Mesothelial cell of epicardium (in vitro differentiated cells): ENCODE results near the gene CDK5R2. TPM values are rescaled to one million over a fixed set of nuclear protein-coding genes. Genes with fewer than 3 reads are reported as not detected.

Source experiments
- DNase-seq, 2 experiments: peaks; one replicate each; pipeline ENCODE4 v3.0.0; 2021; ENCODE audit warnings: low spot score in 2 of 2; ENCODE audit not compliant: unreplicated experiment in 2 of 2
- H3K27ac Mint-ChIP-seq: 2 replicates; pipeline ENCODE4 v1.8.0; 2021; ENCODE audit warnings: mixed read lengths
- H3K27me3 Mint-ChIP-seq: 2 replicates; pipeline ENCODE4 v1.8.0; 2021; ENCODE audit warnings: low read depth, mixed read lengths
- H3K36me3 Mint-ChIP-seq: 2 replicates; pipeline ENCODE4 v1.8.0; 2021; ENCODE audit warnings: mixed read lengths
- H3K4me1 Mint-ChIP-seq: 2 replicates; pipeline ENCODE4 v1.8.0; 2021; ENCODE audit warnings: mixed read lengths
- H3K4me3 Mint-ChIP-seq: 2 replicates; pipeline ENCODE4 v1.8.0; 2021; ENCODE audit warnings: mild to moderate bottlenecking, moderate library complexity, mixed read lengths
- H3K9me3 Mint-ChIP-seq: 2 replicates; pipeline ENCODE4 v1.8.0; 2021; ENCODE audit warnings: mixed read lengths
- total RNA-seq: library from RNA; stranded (reverse); gene quantifications from 3 replicates; pipeline ENCODE4 v1.2.1, GENCODE V29; 2021
- TF ChIP-seq, protein P1 (sequence below): fragments of 200-600 bp; sonication (generic); IDR thresholded peaks from one replicate; pipeline ENCODE4 v1.5.0; 2021; ENCODE audit warnings: antibody characterized with exemption; ENCODE audit not compliant: unreplicated experiment

The CDK5R2 gene
- total RNA-seq, 1 donor from 2014 or later = 0.69 TPM

DNA sequence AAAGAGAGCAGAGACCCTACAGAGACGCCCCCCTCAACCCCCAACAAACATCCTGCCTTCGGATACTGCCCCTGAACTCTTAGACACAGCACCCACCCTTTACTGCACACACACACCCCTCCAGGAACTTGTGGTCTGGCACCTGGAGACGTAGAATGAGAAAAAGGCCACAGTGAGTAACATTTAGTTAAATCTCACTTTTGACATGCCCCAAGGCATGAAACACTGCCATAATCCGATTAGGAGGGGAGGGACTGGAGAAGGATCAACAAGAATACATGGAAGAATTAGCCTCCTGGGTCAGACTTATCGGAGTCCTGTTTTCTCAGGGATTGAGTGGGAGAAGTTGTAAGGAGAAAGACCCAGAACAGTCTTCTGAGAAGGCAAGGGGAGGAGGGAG lies 4.1 kb downstream of the CDK5R2 start:
- H3K4me1 Mint-ChIP-seq = peaks cover 41% of the 10 kb centered on the region
- TF ChIP-seq, protein P1, sequence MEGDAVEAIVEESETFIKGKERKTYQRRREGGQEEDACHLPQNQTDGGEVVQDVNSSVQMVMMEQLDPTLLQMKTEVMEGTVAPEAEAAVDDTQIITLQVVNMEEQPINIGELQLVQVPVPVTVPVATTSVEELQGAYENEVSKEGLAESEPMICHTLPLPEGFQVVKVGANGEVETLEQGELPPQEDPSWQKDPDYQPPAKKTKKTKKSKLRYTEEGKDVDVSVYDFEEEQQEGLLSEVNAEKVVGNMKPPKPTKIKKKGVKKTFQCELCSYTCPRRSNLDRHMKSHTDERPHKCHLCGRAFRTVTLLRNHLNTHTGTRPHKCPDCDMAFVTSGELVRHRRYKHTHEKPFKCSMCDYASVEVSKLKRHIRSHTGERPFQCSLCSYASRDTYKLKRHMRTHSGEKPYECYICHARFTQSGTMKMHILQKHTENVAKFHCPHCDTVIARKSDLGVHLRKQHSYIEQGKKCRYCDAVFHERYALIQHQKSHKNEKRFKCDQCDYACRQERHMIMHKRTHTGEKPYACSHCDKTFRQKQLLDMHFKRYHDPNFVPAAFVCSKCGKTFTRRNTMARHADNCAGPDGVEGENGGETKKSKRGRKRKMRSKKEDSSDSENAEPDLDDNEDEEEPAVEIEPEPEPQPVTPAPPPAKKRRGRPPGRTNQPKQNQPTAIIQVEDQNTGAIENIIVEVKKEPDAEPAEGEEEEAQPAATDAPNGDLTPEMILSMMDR = no peak
- H3K27me3 Mint-ChIP-seq = peaks cover 59% of the 10 kb centered on the region
- H3K27ac Mint-ChIP-seq = peak overlapping the region; percentile 87
- peak overlapping the region; percentile 77 for H3K4me3 Mint-ChIP-seq
- no peak for DNase-seq
- no peaks in the 10 kb centered on the region for H3K9me3 Mint-ChIP-seq
- no peaks in the 10 kb centered on the region for H3K36me3 Mint-ChIP-seq

DNA sequence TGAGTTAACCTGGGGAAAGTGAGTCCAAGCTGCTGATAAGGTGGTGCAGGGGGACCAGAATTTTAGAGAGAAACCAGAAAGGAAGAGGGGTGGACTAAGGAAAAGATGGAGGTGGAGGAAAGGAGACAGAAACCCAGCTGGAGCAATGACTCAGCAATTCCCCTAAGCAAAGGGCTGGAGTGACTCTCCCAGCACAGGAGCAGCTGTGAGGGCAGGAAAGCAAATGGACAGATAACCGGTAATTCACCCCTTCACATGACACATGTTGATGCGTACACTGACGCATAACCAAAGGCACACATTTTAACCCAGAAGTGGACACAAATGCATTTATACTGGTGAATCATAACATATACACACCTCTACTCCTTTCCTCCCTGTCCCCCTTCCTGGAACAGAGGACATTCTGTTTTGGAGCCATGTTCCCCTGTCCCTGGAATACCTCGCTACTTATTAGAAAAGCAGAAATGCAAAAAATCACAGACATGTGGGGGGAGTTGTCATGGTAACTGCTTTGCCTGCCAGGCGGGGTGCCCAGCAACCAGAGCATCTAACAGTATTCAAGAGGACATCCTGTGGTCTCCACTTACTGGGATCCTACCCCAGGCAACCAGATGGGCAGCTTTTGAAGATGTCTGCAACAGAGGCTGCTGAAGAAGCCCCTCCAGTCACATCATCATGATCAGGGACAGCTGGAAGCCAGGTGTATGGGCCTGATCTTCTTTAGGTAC lies 4.7 kb downstream of the CDK5R2 start:
- no peaks in the 10 kb centered on the region for H3K36me3 Mint-ChIP-seq
- peak overlapping the region; percentile 87 for H3K27ac Mint-ChIP-seq
- TF ChIP-seq, protein P1 = no peak
- peaks cover 58% of the 10 kb centered on the region for H3K27me3 Mint-ChIP-seq
- peak overlapping the region; percentile 77 for H3K4me3 Mint-ChIP-seq
- no peaks in the 10 kb centered on the region for H3K9me3 Mint-ChIP-seq
- H3K4me1 Mint-ChIP-seq = peaks cover 35% of the 10 kb centered on the region
- DNase-seq = no peak

DNA sequence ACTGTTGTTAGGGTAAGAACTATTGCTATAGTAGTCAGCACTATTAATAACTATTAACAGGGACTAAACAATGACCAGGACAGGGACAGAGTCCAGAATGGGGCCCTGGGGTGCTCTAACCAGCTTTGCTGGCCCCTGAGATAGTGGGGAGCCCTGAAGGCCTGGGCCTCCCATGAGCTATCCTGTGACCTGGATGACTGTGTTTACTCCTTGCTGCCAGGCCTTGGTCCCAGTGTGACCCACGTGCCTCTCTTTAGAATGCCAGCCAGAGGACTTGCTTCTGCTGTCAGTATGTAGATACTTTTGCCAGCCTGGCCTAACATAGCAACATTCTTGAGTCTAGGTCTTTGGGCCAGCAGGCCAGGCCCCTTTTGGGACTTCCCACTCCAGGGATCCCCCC lies 11.4 kb downstream of the CDK5R2 start:
- Mint-ChIP-seq H3K9me3 (peaks cover 5% of the 10 kb centered on the region), H3K27me3 (peaks cover 78% of the 10 kb centered on the region), H3K4me3 (no peak overlapping the region), H3K36me3 (no peaks in the 10 kb centered on the region), H3K27ac (no peak overlapping the region), H3K4me1 (no peaks in the 10 kb centered on the region)
- TF ChIP-seq, protein P1 = no peak
- no peak for DNase-seq

DNA sequence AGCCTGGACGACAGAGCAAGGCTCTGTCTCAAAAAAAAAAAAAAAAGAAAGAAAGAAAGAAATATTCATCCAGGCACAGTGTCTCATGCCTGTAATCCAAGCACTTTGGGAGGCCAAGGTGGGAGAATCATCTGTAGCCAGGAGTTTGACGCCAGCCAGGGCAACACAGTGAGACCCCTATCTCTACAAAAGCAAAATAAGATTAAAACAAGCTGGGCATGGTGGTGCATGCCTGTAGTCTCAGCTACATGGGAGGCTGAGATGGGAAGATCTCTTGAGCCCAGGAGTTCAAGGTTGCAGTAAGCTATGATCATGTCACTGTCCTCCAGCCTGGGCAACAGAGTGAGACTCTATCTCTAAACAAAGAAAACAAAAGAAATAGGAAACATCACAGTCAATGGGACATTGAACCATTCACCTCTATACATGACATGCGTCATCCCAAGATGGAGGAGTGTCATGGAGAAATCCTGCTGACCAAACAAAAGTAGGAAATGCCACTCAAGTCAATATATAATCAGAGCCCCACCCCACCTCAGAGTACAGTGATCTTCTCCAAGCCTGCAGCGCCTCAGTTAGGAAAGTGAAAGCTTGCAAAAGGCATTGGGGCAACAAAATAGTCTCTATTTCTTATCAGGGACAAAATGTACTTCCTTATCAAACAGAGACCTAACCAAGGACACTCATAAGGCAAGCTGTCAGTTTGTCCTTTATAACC lies 15.8 kb downstream of the CDK5R2 start:
- Mint-ChIP-seq H3K4me1 (peaks cover 6% of the 10 kb centered on the region), H3K27me3 (peaks cover 84% of the 10 kb centered on the region), H3K4me3 (no peak overlapping the region), H3K27ac (no peak overlapping the region), H3K36me3 (no peaks in the 10 kb centered on the region), H3K9me3 (no peaks in the 10 kb centered on the region)
- DNase-seq = no peak
- TF ChIP-seq, protein P1 = no peak

DNA sequence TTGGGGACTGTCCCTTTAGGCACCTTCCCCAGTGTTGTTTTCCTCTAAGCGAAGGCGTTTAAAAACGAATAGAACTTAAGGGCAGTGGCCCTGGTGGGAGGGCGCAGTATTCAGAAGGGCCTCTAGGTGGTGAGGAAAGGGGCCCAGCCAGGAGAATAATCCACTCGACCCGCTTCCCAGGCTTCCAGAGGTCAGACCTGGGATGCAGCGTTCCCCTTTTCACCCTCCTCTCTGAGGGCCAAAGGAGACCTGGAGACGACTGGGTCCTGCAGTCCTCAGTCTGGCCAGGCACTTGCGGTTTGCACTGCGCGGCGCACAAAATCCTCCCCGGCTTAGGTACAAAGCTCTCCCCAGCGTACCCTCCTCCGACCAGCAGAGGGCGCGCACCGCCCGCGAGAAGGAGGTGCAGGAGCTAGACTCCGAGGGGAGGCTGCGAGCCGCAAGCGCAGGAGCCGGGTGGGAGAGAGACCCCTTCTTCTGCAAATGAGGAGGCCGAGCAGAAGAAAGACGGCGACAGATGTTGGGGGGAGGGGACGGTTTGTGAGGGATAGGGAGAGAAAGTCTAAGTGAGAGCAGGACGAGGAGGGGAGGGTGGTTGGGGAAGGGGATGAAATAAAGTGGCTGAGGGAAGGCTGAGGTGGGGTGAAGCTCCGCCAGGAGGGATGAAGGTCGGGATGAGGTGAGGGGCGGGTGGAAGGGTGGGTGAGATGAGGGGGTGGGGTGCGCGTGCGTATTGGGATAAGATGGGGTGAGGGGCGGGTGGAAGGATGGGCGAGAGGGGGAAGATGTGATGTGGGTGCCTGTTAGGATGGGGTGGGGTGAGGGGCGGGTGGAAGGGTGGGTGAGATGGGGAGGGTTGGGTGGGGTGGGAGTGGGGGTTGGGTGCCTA lies 20.6 kb downstream of the CDK5R2 start:
- TF ChIP-seq, protein P1 = peak; percentile 89
- H3K9me3 Mint-ChIP-seq = no peaks in the 10 kb centered on the region
- peak overlapping the region; percentile 37 for H3K4me3 Mint-ChIP-seq
- peaks cover 24% of the 10 kb centered on the region for H3K4me1 Mint-ChIP-seq
- peak; percentile 74 to 91 for DNase-seq
- H3K27ac Mint-ChIP-seq = no peak overlapping the region
- no peaks in the 10 kb centered on the region for H3K36me3 Mint-ChIP-seq
- peaks cover 94% of the 10 kb centered on the region for H3K27me3 Mint-ChIP-seq
